HepG2 (cell line): ENCODE measurements around the gene MAN1C1. TPM values are rescaled to one million over a fixed set of nuclear protein-coding genes. Genes with fewer than 3 reads are reported as not detected.
A peak's percentile ranks its signal among the peaks of the same experiment; 100 is the strongest.

ENCODE experiments used
- ATAC-seq: fragments of 200-7000 bp; cut with Tn5 transposase; 3 replicates; pipeline ENCODE4 v1.9.1; 2020; ENCODE audit warnings: mild to moderate bottlenecking, moderate library complexity
- BruUV-seq: library from RNA; stranded (reverse); fragments of 400-500 nt; replicated peaks from 2 replicates; lab custom pipeline; 2021; lab: Mats Ljungman, UMichigan
- CTCF ChIA-PET: fragments of 300-600 bp; formaldehyde crosslinking; extraction: SDS; loops from one replicate; lab custom pipeline; 2021; ENCODE audit warnings: low total read pairs, inconsistent platforms, low intra/inter-chr PET ratio; lab: Yijun Ruan, JAX
- POLR2A ChIA-PET: fragments of 350-600 bp; sonication (Branson Sonifier 250); formaldehyde crosslinking; loops from one replicate; lab custom pipeline; 2020; ENCODE audit warnings: antibody characterized with exemption, inconsistent platforms; lab: Yijun Ruan, JAX
- DNase-seq: peaks from one replicate; pipeline ENCODE4 v3.0.0-alpha.2; 2015; ENCODE audit warnings: low spot score
- FAIRE-seq: peaks from 3 replicates; lab custom pipeline; 2011; peaks lifted over from hg19 to GRCh38; lab: Jason Lieb, UNC
- H2AFZ ChIP-seq: one replicate; pipeline ENCODE4 v1.6.1; 2011; ENCODE audit warnings: low read length, inconsistent platforms
- H3K27ac ChIP-seq: fragments of 300-600 bp; 3 replicates; pipeline ENCODE4 v1.8.0; 2011; ENCODE audit warnings: mixed run types, mild to moderate bottlenecking, mixed read lengths, low read length, inconsistent platforms; ENCODE audit not compliant: insufficient read depth; ENCODE audit errors: extremely low read length
- H3K27me3 ChIP-seq, 2 experiments: fragments of 200-600 bp in 1 of 2; 2 replicates in 1 of 2; 3 replicates in 1 of 2; pipeline versions ENCODE4 v1.6.0 to v1.8.0; 2011; ENCODE audit warnings: low read length in 2 of 2, mild to moderate bottlenecking in 2 of 2, moderate library complexity in 2 of 2, inconsistent platforms in 1 of 2; ENCODE audit not compliant: insufficient read depth in 2 of 2, control insufficient read depth in 1 of 2
- H3K36me3 ChIP-seq, 2 experiments: fragments of 200-600 bp in 1 of 2; replicated peaks in 1 of 2; 2 replicates in 1 of 2; 3 replicates in 1 of 2; pipeline versions ENCODE4 v1.5.1 to v1.8.0; 2011; ENCODE audit warnings: low read length in 2 of 2, inconsistent platforms in 1 of 2; ENCODE audit not compliant: insufficient read depth in 2 of 2, control insufficient read depth in 1 of 2
- H3K4me1 ChIP-seq: 2 replicates; pipeline ENCODE4 v1.5.1; 2012; ENCODE audit warnings: low read length, inconsistent platforms; ENCODE audit not compliant: insufficient read depth
- H3K4me2 ChIP-seq: 2 replicates; pipeline ENCODE4 v1.6.0; 2011; ENCODE audit warnings: low read depth, low read length, inconsistent platforms
- H3K4me3 ChIP-seq, 3 experiments: fragments of 200-600 bp in 1 of 3; sonication (generic), shearing (Covaris generic) in 1 of 3; replicated peaks in 1 of 3; 2 replicates each; pipeline ENCODE4 v1.5.1; 2011 to 2016; ENCODE audit warnings: low read length in 3 of 3, inconsistent platforms in 2 of 3, low read depth in 2 of 3, mild to moderate bottlenecking in 2 of 3, control low read depth in 1 of 3, mixed read lengths in 1 of 3; ENCODE audit not compliant: insufficient read depth in 1 of 3
- H3K79me2 ChIP-seq: one replicate; pipeline ENCODE4 v1.6.1; 2011; ENCODE audit warnings: low read length, inconsistent platforms; ENCODE audit not compliant: insufficient read depth
- H3K9ac ChIP-seq: 2 replicates; pipeline ENCODE4 v1.6.0; 2011; ENCODE audit warnings: mild to moderate bottlenecking, low read depth, low read length, inconsistent platforms; ENCODE audit not compliant: insufficient read depth
- H3K9me3 ChIP-seq: 2 replicates; pipeline ENCODE4 v1.5.1; 2012; ENCODE audit warnings: mild to moderate bottlenecking, low read length
- H4K20me1 ChIP-seq: 2 replicates; pipeline ENCODE4 v1.6.0; 2011; ENCODE audit warnings: inconsistent platforms, mild to moderate bottlenecking, low read length, moderate library complexity; ENCODE audit not compliant: insufficient read depth
- NCOA1 ChIP-seq: sonication (generic); formaldehyde crosslinking; IDR thresholded peaks from 2 replicates; pipeline ENCODE4 v1.9.0; 2021; ENCODE audit warnings: missing genetic modification reagents
- REXO4 ChIP-seq: sonication (generic); formaldehyde crosslinking; IDR thresholded peaks from 2 replicates; pipeline ENCODE4 v1.8.0; 2022; ENCODE audit warnings: missing genetic modification reagents, mild to moderate bottlenecking, borderline replicate concordance
- TBX2 ChIP-seq: sonication (generic); formaldehyde crosslinking; IDR thresholded peaks from 2 replicates; pipeline ENCODE4 v1.5.0; 2020; ENCODE audit warnings: missing genetic modification reagents, mild to moderate bottlenecking, borderline replicate concordance
- XRCC5 ChIP-seq: fragments of 200-400 bp; formaldehyde crosslinking; optimal IDR thresholded peaks from 2 replicates; pipeline ENCODE3; 2017; ENCODE audit warnings: mild to moderate bottlenecking, low read length
- ZMYM4 ChIP-seq: sonication (generic); formaldehyde crosslinking; IDR thresholded peaks from 2 replicates; pipeline ENCODE4 v1.8.1; 2023; ENCODE audit warnings: mild to moderate bottlenecking, missing genetic modification reagents
- ZNF670 ChIP-seq: sonication (generic); formaldehyde crosslinking; IDR thresholded peaks from 2 replicates; pipeline ENCODE4 v1.8.0; 2022; ENCODE audit warnings: mild to moderate bottlenecking, missing genetic modification reagents, borderline replicate concordance
- WGBS: methylation state at CpG from one replicate; pipeline ENCODE4 v1.1.6; 2017; ENCODE audit warnings: low lambda C conversion rate; 5-methylcytosine and 5-hydroxymethylcytosine counted together
- in situ Hi-C: cut with HindIII; loops from 2 replicates; pipeline ENCODE4 v1.10.0; 2017; ENCODE audit warnings: low pct_unique_long_range_greater_than_20kb; ENCODE audit not compliant: extremely low pct_ligation_motif_present
- intact Hi-C: fragments of 100-400 bp; cut with micrococcal nuclease; formaldehyde crosslinking; loops from one replicate; pipeline ENCODE4 v1.10.0; 2022; ENCODE audit not compliant: unreplicated experiment
- polyA plus RNA-seq, 8 experiments: library from polyadenylated mRNA; depleted of rRNA in 3 of 8; stranded (reverse) in 7 of 8; unstranded in 1 of 8; fragments of >200 nt; fragmentation: Illumina TruSeq in 4 of 8; extraction: Trizol in 4 of 8; gene quantifications; 2 replicates each; pipeline versions ENCODE4 v1.2.1 to v1.2.3, GENCODE V29; 2011 to 2016; ENCODE audit warnings: low read depth in 4 of 8, missing spikeins in 1 of 8, mixed read lengths in 1 of 8; ENCODE audit not compliant: insufficient read depth in 1 of 8
- total RNA-seq, 5 experiments: library from RNA; depleted of rRNA; stranded (reverse); fragments of >200 nt; fragmentation: Illumina TruSeq; extraction: Trizol; gene quantifications; 2 replicates each; pipeline ENCODE4 v1.2.3, GENCODE V29; 2016; ENCODE audit warnings: low read depth in 1 of 5
- TF ChIP-seq, protein P1 (sequence below): fragments of 450-650 bp; IDR thresholded peaks from 2 replicates; pipeline ENCODE4 v1.6.1; 2016
- TF ChIP-seq, protein P2 (sequence below): sonication (generic); formaldehyde crosslinking; IDR thresholded peaks from 2 replicates; pipeline ENCODE4 v1.5.0; 2020; ENCODE audit warnings: mild to moderate bottlenecking, missing genetic modification reagents, moderate library complexity
- TF ChIP-seq, protein P3 (sequence below): sonication (generic); formaldehyde crosslinking; IDR thresholded peaks from 2 replicates; pipeline ENCODE4 v1.4.0; 2020; ENCODE audit warnings: mild to moderate bottlenecking, missing genetic modification reagents, borderline replicate concordance
- TF ChIP-seq, protein P4 (sequence below): sonication (generic); formaldehyde crosslinking; IDR thresholded peaks from 2 replicates; pipeline ENCODE4 v1.4.0; 2020; ENCODE audit warnings: missing genetic modification reagents, borderline replicate concordance

The MAN1C1 gene
- total and polyA plus RNA-seq, 2 of the 13 experiments (the other 11 are each of a cell fraction or from before 2014, with no cell fraction given) = 0.18 to 0.49 TPM

DNA sequence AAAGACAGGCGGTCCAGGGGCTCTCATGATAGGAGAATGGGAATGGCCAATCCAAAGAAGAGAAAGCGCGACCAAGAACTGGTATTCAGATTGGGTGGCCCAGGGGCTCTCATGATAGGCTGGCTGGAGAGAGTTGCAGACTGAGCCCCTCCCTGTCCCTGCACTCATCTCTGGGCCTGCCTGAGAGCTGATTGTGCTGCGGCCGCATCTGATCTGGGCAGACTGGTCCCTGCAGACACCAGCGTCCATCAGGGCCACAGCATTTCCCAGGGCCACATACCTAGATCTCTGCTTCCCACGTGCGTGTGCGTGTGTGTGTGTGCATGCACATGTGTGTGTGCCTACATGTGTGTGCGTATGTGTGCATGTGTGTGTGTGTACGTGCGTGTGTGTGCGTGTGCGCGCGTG is 30.4 kb upstream of the MAN1C1 start:
- 80% methylated on average over 10 of the region's 16 CpGs for WGBS
- H2AFZ ChIP-seq = no peak overlapping the region
- H3K4me2 ChIP-seq = no peak overlapping the region
- FAIRE-seq (no peak), DNase-seq (no peak), ATAC-seq (peak; percentile 60; the same call in 2 of the 3 replicates)
- no peaks in the 10 kb centered on the region for H3K9me3 ChIP-seq
- no peaks in the 10 kb centered on the region for H4K20me1 ChIP-seq
- POLR2A ChIA-PET = no interaction called here
- H3K9ac ChIP-seq = no peak overlapping the region
- no peak overlapping the region for H3K27ac ChIP-seq
- peaks cover 1 to 7% of the 10 kb centered on the region in 2 experiments; a peak in 2 of 5 replicates for H3K27me3 ChIP-seq
- intact Hi-C loops = no loop called here
- H3K36me3 ChIP-seq = no peaks in the 10 kb centered on the region
- no peak overlapping the region for H3K4me3 ChIP-seq
- no peaks in the 10 kb centered on the region for H3K79me2 ChIP-seq
- BruUV-seq = no TSS peak
- CTCF ChIA-PET = no interaction called here
- TF ChIP-seq, protein P1, sequence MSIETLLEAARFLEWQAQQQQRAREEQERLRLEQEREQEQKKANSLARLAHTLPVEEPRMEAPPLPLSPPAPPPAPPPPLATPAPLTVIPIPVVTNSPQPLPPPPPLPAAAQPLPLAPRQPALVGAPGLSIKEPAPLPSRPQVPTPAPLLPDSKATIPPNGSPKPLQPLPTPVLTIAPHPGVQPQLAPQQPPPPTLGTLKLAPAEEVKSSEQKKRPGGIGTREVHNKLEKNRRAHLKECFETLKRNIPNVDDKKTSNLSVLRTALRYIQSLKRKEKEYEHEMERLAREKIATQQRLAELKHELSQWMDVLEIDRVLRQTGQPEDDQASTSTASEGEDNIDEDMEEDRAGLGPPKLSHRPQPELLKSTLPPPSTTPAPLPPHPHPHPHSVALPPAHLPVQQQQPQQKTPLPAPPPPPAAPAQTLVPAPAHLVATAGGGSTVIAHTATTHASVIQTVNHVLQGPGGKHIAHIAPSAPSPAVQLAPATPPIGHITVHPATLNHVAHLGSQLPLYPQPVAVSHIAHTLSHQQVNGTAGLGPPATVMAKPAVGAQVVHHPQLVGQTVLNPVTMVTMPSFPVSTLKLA = peak; percentile 90
- TF ChIP-seq ZNF670 (CRISPR knock-in tag) = no peak
- H3K4me1 ChIP-seq = no peaks in the 10 kb centered on the region
- in situ Hi-C loops = no loop called here

DNA sequence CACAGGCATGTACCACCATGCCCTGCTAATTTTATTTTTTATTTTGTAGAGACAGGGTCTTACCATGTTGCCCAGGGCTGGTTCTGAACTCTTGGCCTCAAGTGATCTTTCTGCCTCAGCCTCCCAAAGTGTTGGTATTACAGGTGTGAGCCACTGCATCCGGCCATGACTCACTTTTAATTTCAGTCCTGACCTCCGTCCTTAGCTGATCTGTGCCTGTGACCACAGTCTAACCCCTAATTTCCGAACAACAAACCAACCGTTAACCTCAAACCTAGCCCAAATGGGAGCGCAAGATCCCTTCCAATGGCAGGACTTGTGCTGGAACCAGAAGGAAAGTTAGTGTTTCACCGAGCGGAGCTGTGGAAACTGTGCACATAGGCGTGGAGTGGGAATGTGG is 29.3 kb upstream of the MAN1C1 start:
- POLR2A ChIA-PET = no interaction called here
- H3K27ac ChIP-seq = no peak overlapping the region
- ATAC-seq = no peak
- TF ChIP-seq REXO4 (CRISPR knock-in tag) = no peak
- no peak for TF ChIP-seq XRCC5
- TF ChIP-seq, protein P2, sequence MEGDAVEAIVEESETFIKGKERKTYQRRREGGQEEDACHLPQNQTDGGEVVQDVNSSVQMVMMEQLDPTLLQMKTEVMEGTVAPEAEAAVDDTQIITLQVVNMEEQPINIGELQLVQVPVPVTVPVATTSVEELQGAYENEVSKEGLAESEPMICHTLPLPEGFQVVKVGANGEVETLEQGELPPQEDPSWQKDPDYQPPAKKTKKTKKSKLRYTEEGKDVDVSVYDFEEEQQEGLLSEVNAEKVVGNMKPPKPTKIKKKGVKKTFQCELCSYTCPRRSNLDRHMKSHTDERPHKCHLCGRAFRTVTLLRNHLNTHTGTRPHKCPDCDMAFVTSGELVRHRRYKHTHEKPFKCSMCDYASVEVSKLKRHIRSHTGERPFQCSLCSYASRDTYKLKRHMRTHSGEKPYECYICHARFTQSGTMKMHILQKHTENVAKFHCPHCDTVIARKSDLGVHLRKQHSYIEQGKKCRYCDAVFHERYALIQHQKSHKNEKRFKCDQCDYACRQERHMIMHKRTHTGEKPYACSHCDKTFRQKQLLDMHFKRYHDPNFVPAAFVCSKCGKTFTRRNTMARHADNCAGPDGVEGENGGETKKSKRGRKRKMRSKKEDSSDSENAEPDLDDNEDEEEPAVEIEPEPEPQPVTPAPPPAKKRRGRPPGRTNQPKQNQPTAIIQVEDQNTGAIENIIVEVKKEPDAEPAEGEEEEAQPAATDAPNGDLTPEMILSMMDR = no peak
- TF ChIP-seq, protein P3, sequence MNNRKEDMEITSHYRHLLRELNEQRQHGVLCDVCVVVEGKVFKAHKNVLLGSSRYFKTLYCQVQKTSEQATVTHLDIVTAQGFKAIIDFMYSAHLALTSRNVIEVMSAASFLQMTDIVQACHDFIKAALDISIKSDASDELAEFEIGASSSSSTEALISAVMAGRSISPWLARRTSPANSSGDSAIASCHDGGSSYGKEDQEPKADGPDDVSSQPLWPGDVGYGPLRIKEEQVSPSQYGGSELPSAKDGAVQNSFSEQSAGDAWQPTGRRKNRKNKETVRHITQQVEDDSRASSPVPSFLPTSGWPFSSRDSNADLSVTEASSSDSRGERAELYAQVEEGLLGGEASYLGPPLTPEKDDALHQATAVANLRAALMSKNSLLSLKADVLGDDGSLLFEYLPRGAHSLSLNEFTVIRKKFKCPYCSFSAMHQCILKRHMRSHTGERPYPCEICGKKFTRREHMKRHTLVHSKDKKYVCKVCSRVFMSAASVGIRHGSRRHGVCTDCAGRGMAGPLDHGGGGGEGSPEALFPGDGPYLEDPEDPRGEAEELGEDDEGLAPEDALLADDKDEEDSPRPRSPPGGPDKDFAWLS = no peak
- TF ChIP-seq, protein P4, sequence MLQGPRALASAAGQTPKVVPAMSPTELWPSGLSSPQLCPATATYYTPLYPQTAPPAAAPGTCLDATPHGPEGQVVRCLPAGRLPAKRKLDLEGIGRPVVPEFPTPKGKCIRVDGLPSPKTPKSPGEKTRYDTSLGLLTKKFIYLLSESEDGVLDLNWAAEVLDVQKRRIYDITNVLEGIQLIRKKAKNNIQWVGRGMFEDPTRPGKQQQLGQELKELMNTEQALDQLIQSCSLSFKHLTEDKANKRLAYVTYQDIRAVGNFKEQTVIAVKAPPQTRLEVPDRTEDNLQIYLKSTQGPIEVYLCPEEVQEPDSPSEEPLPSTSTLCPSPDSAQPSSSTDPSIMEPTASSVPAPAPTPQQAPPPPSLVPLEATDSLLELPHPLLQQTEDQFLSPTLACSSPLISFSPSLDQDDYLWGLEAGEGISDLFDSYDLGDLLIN (CRISPR knock-in tag) = no peak
- no peak for TF ChIP-seq NCOA1 (CRISPR knock-in tag)
- TF ChIP-seq TBX2 (CRISPR knock-in tag) = no peak
- no peak for TF ChIP-seq ZMYM4 (CRISPR knock-in tag)

More for the DNA sequence above, 29.3 kb upstream of the MAN1C1 start:
- CTCF ChIA-PET = no interaction called here
- DNase-seq = no peak
- Histone ChIP-seq H3K9ac (no peak overlapping the region), H3K4me2 (no peak overlapping the region), H3K9me3 (no peaks in the 10 kb centered on the region), H3K27me3 (peaks cover 0 to 7% of the 10 kb centered on the region in 2 experiments; a peak in 2 of 5 replicates), H2AFZ (no peak overlapping the region), H3K4me3 (no peak overlapping the region), H4K20me1 (no peaks in the 10 kb centered on the region), H3K36me3 (no peaks in the 10 kb centered on the region), H3K79me2 (no peaks in the 10 kb centered on the region), H3K4me1 (no peaks in the 10 kb centered on the region)
- WGBS = 64% methylated on average over 8 of the region's 8 CpGs
- no TSS peak for BruUV-seq
- no peak for FAIRE-seq
- intact Hi-C loops (no loop called here), in situ Hi-C loops (no loop called here)
